Endothelial cell (in vitro differentiated cells): ENCODE measurements around the gene ZNF581. TPM values are rescaled to one million over a fixed set of nuclear protein-coding genes. Genes with fewer than 3 reads are reported as not detected.

Experiments
- DNase-seq: peaks from one replicate; pipeline ENCODE4 v3.0.0; 2021; ENCODE audit warnings: low spot score
- H3K27ac Mint-ChIP-seq: one replicate; pipeline ENCODE4 v1.8.0; 2021; ENCODE audit warnings: mixed read lengths, inconsistent platforms; ENCODE audit not compliant: unreplicated experiment
- H3K27me3 Mint-ChIP-seq: one replicate; pipeline ENCODE4 v1.8.0; 2021; ENCODE audit warnings: mild to moderate bottlenecking, moderate library complexity, mixed read lengths, inconsistent platforms; ENCODE audit not compliant: unreplicated experiment
- H3K36me3 Mint-ChIP-seq: one replicate; pipeline ENCODE4 v1.8.0; 2021; ENCODE audit warnings: mild to moderate bottlenecking, low read depth, mixed read lengths, inconsistent platforms; ENCODE audit not compliant: unreplicated experiment
- H3K4me1 Mint-ChIP-seq: one replicate; pipeline ENCODE4 v1.8.0; 2021; ENCODE audit warnings: mild to moderate bottlenecking, mixed read lengths, inconsistent platforms; ENCODE audit not compliant: unreplicated experiment
- H3K4me3 Mint-ChIP-seq: one replicate; pipeline ENCODE4 v1.8.0; 2021; ENCODE audit warnings: mild to moderate bottlenecking, mixed read lengths, inconsistent platforms; ENCODE audit not compliant: unreplicated experiment
- H3K9me3 Mint-ChIP-seq: one replicate; pipeline ENCODE4 v1.8.0; 2021; ENCODE audit warnings: mixed read lengths, inconsistent platforms; ENCODE audit not compliant: unreplicated experiment
- CTCF ChIP-seq: fragments of 200-600 bp; sonication (generic); IDR thresholded peaks from one replicate; pipeline ENCODE4 v1.5.0; 2021; ENCODE audit warnings: antibody characterized with exemption; ENCODE audit not compliant: unreplicated experiment
- total RNA-seq: library from RNA; stranded (reverse); fragmentation: NEBNext Ultra II Directional; extraction: Animal tissue kit (Norgen Biotek cat#: 25700); gene quantifications from one replicate; pipeline ENCODE4 v1.2.1, GENCODE V29; 2021; ENCODE audit not compliant: unreplicated experiment

The ZNF581 gene
- total RNA-seq, 1 donor from 2014 or later, result 47.2 TPM

- peaks cover 38% of the 10 kb centered on the region for H3K36me3 Mint-ChIP-seq
- H3K27ac Mint-ChIP-seq, result no peak overlapping the region
These were observed 37.1 kb downstream of the ZNF581 start for GRCh38 chr19:55680339-55681130.

GRCh38 chr19:55681131-55682092 is 38.0 kb downstream of the ZNF581 start:
- H3K36me3 Mint-ChIP-seq, result peaks cover 41% of the 10 kb centered on the region

More at GRCh38 chr19:55680339-55681130, 37.1 kb downstream of the ZNF581 start:
- TF ChIP-seq CTCF, result no peak
- no peaks in the 10 kb centered on the region for H3K9me3 Mint-ChIP-seq
- peaks cover 21% of the 10 kb centered on the region for H3K27me3 Mint-ChIP-seq
- H3K4me3 Mint-ChIP-seq, result peak overlapping the region; percentile 83
- H3K4me1 Mint-ChIP-seq, result peaks cover 45% of the 10 kb centered on the region
- DNase-seq, result no peak

GRCh38 chr19:55683449-55684261 is 40.2 kb downstream of the ZNF581 start:
- DNase-seq, result no peak
- H3K4me3 Mint-ChIP-seq, result no peak overlapping the region
- peaks cover 15% of the 10 kb centered on the region for H3K4me1 Mint-ChIP-seq
- no peaks in the 10 kb centered on the region for H3K9me3 Mint-ChIP-seq
- peaks cover 9% of the 10 kb centered on the region for H3K27me3 Mint-ChIP-seq
- peaks cover 27% of the 10 kb centered on the region for H3K36me3 Mint-ChIP-seq
- TF ChIP-seq CTCF, result no peak
- no peak overlapping the region for H3K27ac Mint-ChIP-seq

More at GRCh38 chr19:55681131-55682092, 38.0 kb downstream of the ZNF581 start:
- no peaks in the 10 kb centered on the region for H3K9me3 Mint-ChIP-seq
- H3K27me3 Mint-ChIP-seq, result peaks cover 14% of the 10 kb centered on the region
- no peak for DNase-seq
- no peak for TF ChIP-seq CTCF
- peak overlapping the region; percentile 47 for H3K4me3 Mint-ChIP-seq
- peaks cover 38% of the 10 kb centered on the region for H3K4me1 Mint-ChIP-seq
- H3K27ac Mint-ChIP-seq, result no peak overlapping the region

GRCh38 chr19:55684946-55685681 is 41.7 kb downstream of the ZNF581 start:
- H3K27ac Mint-ChIP-seq, result peak overlapping the region; percentile 64
- peaks cover 22% of the 10 kb centered on the region for H3K36me3 Mint-ChIP-seq
- H3K27me3 Mint-ChIP-seq, result peaks cover 9% of the 10 kb centered on the region
- TF ChIP-seq CTCF, result no peak
- H3K4me1 Mint-ChIP-seq, result peaks cover 4% of the 10 kb centered on the region
- H3K9me3 Mint-ChIP-seq, result no peaks in the 10 kb centered on the region
- DNase-seq, result no peak
- H3K4me3 Mint-ChIP-seq, result no peak overlapping the region
